Glutamatergic neuron (in vitro differentiated cells): ENCODE results near the gene CD69. TPM values are rescaled to one million over a fixed set of nuclear protein-coding genes. Genes with fewer than 3 reads are reported as not detected.

Experiments used
- DNase-seq: peaks from one replicate; pipeline ENCODE4 v3.0.0; 2022
- H3K27ac Mint-ChIP-seq: one replicate; pipeline ENCODE4 v1.8.0; 2020; ENCODE audit warnings: mild to moderate bottlenecking, mixed read lengths, inconsistent platforms; ENCODE audit not compliant: unreplicated experiment
- H3K27me3 Mint-ChIP-seq: one replicate; pipeline ENCODE4 v1.8.0; 2020; ENCODE audit warnings: mild to moderate bottlenecking, moderate library complexity, mixed read lengths, inconsistent platforms; ENCODE audit not compliant: unreplicated experiment
- H3K36me3 Mint-ChIP-seq: one replicate; pipeline ENCODE4 v1.8.0; 2020; ENCODE audit warnings: mild to moderate bottlenecking, mixed read lengths, inconsistent platforms; ENCODE audit not compliant: unreplicated experiment
- H3K4me1 Mint-ChIP-seq: one replicate; pipeline ENCODE4 v1.8.0; 2020; ENCODE audit warnings: mild to moderate bottlenecking, low read depth, mixed read lengths, inconsistent platforms; ENCODE audit not compliant: unreplicated experiment
- H3K4me3 Mint-ChIP-seq: one replicate; pipeline ENCODE4 v1.8.0; 2020; ENCODE audit warnings: mild to moderate bottlenecking, mixed read lengths, inconsistent platforms; ENCODE audit not compliant: unreplicated experiment
- H3K9me3 Mint-ChIP-seq: one replicate; pipeline ENCODE4 v1.8.0; 2020; ENCODE audit warnings: mild to moderate bottlenecking, moderate library complexity, mixed read lengths, inconsistent platforms; ENCODE audit not compliant: unreplicated experiment
- total RNA-seq: library from RNA; stranded (reverse); fragmentation: NEBNext Ultra II Directional; extraction: Animal tissue kit (Norgen Biotek cat#: 25700); gene quantifications from one replicate; pipeline ENCODE4 v1.2.1, GENCODE V29; 2021; ENCODE audit not compliant: unreplicated experiment
- TF ChIP-seq, protein P1 (sequence below): fragments of 200-600 bp; sonication (generic); IDR thresholded peaks from one replicate; pipeline ENCODE4 v1.5.0; 2021; ENCODE audit not compliant: partially characterized antibody, unreplicated experiment

Gene CD69
- total RNA-seq, 1 donor from 2014 or later, result not detected

DNA sequence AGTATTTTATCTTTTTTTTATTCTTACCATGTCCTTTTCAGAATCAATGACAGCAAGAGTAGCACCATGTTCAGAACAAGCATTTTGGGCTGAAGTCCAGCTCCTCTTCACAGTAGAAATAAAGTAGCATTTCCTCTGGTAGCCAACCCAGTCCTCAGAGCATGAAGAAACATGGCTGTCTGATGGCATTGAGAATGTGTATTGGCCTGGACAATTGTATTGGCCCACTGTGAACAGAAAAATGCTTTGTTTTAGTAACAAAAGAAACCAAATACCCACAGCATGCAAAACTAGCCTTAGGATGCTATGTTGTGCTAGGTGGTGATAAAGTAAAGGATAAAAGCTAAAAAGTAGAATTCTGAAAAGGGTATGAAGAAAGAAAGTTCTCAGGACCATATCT, 5.7 kb downstream of the CD69 start:
- H3K9me3 Mint-ChIP-seq, result no peaks in the 10 kb centered on the region
- no peak overlapping the region for H3K27ac Mint-ChIP-seq
- H3K27me3 Mint-ChIP-seq, result no peaks in the 10 kb centered on the region
- no peaks in the 10 kb centered on the region for H3K36me3 Mint-ChIP-seq
- H3K4me3 Mint-ChIP-seq, result no peak overlapping the region
- TF ChIP-seq, protein P1, sequence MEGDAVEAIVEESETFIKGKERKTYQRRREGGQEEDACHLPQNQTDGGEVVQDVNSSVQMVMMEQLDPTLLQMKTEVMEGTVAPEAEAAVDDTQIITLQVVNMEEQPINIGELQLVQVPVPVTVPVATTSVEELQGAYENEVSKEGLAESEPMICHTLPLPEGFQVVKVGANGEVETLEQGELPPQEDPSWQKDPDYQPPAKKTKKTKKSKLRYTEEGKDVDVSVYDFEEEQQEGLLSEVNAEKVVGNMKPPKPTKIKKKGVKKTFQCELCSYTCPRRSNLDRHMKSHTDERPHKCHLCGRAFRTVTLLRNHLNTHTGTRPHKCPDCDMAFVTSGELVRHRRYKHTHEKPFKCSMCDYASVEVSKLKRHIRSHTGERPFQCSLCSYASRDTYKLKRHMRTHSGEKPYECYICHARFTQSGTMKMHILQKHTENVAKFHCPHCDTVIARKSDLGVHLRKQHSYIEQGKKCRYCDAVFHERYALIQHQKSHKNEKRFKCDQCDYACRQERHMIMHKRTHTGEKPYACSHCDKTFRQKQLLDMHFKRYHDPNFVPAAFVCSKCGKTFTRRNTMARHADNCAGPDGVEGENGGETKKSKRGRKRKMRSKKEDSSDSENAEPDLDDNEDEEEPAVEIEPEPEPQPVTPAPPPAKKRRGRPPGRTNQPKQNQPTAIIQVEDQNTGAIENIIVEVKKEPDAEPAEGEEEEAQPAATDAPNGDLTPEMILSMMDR, result no peak
- no peaks in the 10 kb centered on the region for H3K4me1 Mint-ChIP-seq
- no peak for DNase-seq

DNA sequence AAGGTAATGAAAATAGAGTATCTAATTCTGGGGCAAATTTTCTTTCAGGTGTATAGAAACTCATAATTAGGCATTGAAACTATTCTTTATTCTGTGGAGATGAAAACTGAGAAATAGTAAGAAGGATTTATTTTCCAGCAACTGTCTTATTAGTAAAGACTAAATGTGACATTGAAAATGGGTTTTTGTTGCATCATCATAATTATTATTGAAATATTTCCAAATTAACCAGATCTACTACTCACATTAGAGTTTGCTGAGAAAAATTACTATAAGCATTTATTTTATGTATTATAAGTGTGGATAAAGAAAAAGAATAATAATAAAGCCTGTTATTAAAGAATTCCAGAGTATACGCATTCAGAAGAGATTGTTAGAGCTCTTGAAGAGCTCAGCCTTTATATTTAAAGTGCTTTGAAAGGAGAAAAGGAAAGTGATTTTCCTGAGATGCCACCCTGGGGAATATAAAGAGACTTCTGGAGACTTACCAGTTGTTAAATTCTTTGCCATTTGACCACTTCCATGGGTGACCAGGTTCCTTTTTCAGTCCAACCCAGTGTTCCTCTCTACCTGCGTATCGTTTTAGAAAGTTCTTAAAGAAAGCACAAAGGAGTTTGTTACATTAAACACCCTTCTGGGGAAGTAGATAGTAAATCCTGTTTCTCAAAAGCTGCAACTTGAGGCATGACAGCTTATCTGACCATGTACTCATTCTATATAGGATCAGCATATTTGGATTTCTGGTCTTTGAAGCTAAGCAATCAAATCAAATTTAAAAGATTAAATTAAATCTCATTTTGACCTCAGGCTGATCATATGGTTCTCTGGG, 6.4 kb downstream of the CD69 start:
- Mint-ChIP-seq H3K4me1 (no peaks in the 10 kb centered on the region), H3K9me3 (no peaks in the 10 kb centered on the region)
- DNase-seq, result no peak

DNA sequence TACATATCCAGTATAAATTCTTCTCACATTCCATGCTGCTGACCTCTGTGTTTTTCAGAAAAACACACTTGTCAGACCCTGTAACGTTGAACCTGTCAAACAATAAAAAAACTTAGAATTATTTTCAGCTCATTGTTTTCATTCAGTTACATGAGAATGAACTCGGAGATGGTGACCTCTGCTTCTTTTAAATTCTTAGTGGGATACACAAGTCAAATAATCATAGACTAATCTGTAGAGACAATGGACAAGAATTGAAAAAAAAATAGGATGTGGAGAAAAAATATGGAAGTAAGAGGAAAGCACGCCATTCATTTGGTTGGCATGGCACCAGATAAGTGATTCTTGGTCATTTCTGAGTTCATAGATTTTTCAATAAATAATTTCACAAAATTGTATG, 7.2 kb downstream of the CD69 start:
- H3K36me3 Mint-ChIP-seq, result no peaks in the 10 kb centered on the region
- no peak for DNase-seq
- TF ChIP-seq, protein P1, result no peak
- H3K27ac Mint-ChIP-seq, result no peak overlapping the region
- no peak overlapping the region for H3K4me3 Mint-ChIP-seq
- no peaks in the 10 kb centered on the region for H3K9me3 Mint-ChIP-seq
- H3K27me3 Mint-ChIP-seq, result no peaks in the 10 kb centered on the region
- no peaks in the 10 kb centered on the region for H3K4me1 Mint-ChIP-seq

More for the DNA sequence above, 6.4 kb downstream of the CD69 start:
- Mint-ChIP-seq H3K4me3 (no peak overlapping the region), H3K27ac (no peak overlapping the region), H3K27me3 (no peaks in the 10 kb centered on the region), H3K36me3 (no peaks in the 10 kb centered on the region)
- TF ChIP-seq, protein P1, result no peak

DNA sequence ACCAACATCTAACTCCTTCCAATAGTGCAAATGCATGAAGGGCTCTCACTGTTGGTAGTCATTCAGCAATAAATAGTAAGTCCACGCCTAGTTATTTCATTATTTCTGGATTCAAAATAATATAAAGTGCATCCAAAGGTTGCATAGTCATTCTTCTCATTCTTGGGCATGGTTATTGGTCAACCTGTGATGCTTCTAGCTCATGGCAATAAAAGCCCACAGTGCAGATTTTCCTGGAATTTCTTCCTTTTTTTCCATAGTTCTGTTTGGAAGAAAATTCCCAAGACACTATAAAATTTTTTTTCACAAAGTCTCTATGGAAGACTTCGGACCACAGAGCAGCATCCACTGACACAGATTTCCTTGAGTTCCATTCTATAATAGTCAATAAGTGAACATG, 7.6 kb downstream of the CD69 start:
- DNase-seq, result no peak
- no peaks in the 10 kb centered on the region for H3K4me1 Mint-ChIP-seq
- H3K27ac Mint-ChIP-seq, result no peak overlapping the region
- no peaks in the 10 kb centered on the region for H3K27me3 Mint-ChIP-seq
- no peaks in the 10 kb centered on the region for H3K36me3 Mint-ChIP-seq
- TF ChIP-seq, protein P1, result no peak
- no peaks in the 10 kb centered on the region for H3K9me3 Mint-ChIP-seq
- H3K4me3 Mint-ChIP-seq, result no peak overlapping the region

DNA sequence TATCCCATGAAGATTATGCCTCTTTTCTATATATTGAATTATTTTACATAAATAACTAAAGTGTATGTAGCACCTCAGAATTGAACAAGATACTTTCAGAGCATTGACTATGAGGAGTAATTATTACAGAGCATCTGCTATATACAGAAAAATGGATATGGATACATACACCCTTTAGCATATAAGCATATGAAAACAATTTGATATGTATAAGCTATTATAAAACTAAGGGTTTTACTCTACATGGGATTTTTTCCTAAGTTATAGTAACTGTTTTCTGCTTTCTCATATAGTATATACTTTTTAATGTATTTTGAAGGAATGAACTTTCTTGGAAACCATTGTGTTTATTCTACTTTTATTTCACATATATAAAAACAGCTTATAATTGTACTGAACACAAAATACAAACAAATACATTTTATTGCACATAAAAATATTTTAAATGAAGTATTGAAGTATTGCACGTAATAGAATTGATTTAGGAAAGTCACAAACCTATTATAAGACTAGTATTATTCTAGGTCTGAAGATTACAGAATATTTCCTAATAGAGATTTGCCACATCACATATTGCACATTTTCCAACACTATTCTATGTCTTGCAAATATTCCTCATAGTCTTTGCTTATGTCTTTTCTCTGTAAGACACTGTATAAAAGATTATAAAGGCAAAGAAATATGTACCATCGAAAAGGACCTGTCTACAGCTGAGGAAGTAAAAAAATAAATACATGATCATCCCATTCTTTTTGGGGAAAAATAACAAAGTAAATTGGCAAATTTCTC, 8.4 kb downstream of the CD69 start:
- no peaks in the 10 kb centered on the region for H3K36me3 Mint-ChIP-seq
- H3K4me1 Mint-ChIP-seq, result no peaks in the 10 kb centered on the region
- no peak for DNase-seq
- H3K27me3 Mint-ChIP-seq, result no peaks in the 10 kb centered on the region
- TF ChIP-seq, protein P1, result no peak
- no peak overlapping the region for H3K27ac Mint-ChIP-seq
- no peak overlapping the region for H3K4me3 Mint-ChIP-seq
- H3K9me3 Mint-ChIP-seq, result no peaks in the 10 kb centered on the region
